DOHH2 (cell line): Measurements from ENCODE around the gene ZBTB40.

ENCODE experiments used
- CTCF ChIP-seq: fragments of 200-600 bp; sonication (generic); IDR thresholded peaks from one replicate; pipeline ENCODE4 v1.5.1; 2014; ENCODE audit warnings: antibody characterized with exemption, mild to moderate bottlenecking, low read depth, low read length; ENCODE audit not compliant: poor library complexity, severe bottlenecking
- EZH2phosphoT487 ChIP-seq: fragments of 200-600 bp; sonication (generic); IDR thresholded peaks from 2 replicates; pipeline ENCODE4 v1.6.1; 2017; ENCODE audit warnings: borderline replicate concordance, mild to moderate bottlenecking, antibody characterized with exemption, low read length, moderate library complexity, mixed read lengths

GRCh38 chr1:22550021-22550420, 98.4 kb downstream of the ZBTB40 start:
- TF ChIP-seq CTCF, result no peak
- TF ChIP-seq EZH2phosphoT487, result no peak
